ENCODE results near the gene GALNT9. TPM values are rescaled to one million over a fixed set of nuclear protein-coding genes. Genes with fewer than 3 reads are reported as not detected.

GALNT9 gene
- total RNA-seq, result not detected in 2 replicates

DNA sequence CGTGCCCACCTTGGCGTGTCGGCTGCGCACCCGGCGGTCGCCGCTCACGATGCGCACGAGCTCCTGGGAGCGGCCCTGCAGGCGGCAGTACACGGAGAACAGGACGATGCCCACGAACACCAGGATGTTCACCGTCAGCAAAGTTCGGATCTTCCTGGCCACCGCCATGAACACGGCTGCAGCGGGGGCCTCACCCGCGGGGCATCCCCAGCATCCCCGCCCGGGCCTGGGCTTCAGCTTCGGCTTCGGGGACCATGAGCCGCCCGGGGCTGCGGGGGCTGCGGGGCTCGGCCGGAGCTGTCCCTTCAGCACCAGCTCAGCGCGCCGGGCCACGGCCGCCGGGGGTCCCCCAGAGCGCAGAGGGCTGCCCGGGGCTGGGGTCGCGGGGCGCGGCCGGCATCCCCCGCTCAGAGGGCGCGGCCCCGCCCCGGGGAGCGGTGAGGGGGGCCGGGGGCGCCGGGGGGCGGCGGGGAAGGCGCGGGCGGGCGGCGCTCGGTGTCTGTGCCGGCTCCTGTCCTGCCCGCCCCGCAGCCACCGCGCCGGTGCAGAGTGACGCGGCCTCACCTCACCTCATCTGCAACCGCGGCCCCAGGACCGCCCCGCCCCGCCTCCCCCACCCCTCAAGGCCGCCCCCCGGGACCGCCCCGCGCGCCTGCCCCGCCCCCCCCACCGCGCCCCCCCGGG lies at the start of gene GALNT9:
Gene GALNT9, minus strand, starts transcription at position 554 of the 684 bp plus-strand sequence. Its CDS starts 386 bp downstream, at position 168.

Other genes starting within 250 kb of the GALNT9 start
- gene DDX51, start 185.3 kb downstream of the GALNT9 start, total RNA-seq, result 7.3 and 11.2 TPM in 2 replicates
- gene NOC4L, start 185.1 kb downstream of the GALNT9 start, total RNA-seq, result 16.9 and 29.4 TPM in 2 replicates
- 23.5 and 27.3 TPM in 2 replicates for gene FBRSL1, start 160.6 kb upstream of the GALNT9 start, total RNA-seq